Small intestine (tissue), 7 donors: ENCODE results near the gene TRH. TPM values are rescaled to one million over a fixed set of nuclear protein-coding genes. Genes with fewer than 3 reads are reported as not detected.

Source experiments
- DNase-seq, 2 donors: peaks; one replicate each; pipeline versions ENCODE4 v3.0.0 to v3.0.0-alpha.2; 2013
- FAIRE-seq: peaks from 2 replicates; lab custom pipeline; 2012; peaks lifted over from hg19 to GRCh38; lab: Jason Lieb, UNC
- H3K27ac ChIP-seq, 3 donors: one replicate each; pipeline ENCODE4 v1.5.1; 2013; ENCODE audit warnings: low read length in 2 of 3, mild to moderate bottlenecking in 2 of 3, control low read depth in 1 of 3, inconsistent platforms in 1 of 3, low read depth in 1 of 3, moderate library complexity in 1 of 3
- H3K27me3 ChIP-seq, 3 donors: one replicate each; pipeline ENCODE4 v1.6.1; 2013; ENCODE audit warnings: low read length in 3 of 3, inconsistent platforms in 1 of 3; ENCODE audit not compliant: control insufficient read depth in 3 of 3, insufficient read depth in 3 of 3
- H3K36me3 ChIP-seq, 3 donors: one replicate each; pipeline ENCODE4 v1.6.1; 2013; ENCODE audit warnings: low read length in 3 of 3, inconsistent platforms in 1 of 3, low read depth in 1 of 3, mild to moderate bottlenecking in 1 of 3, moderate library complexity in 1 of 3; ENCODE audit not compliant: control insufficient read depth in 3 of 3, insufficient read depth in 2 of 3
- H3K4me1 ChIP-seq, 3 donors: one replicate each; pipeline ENCODE4 v1.6.1; 2013; ENCODE audit warnings: low read length in 2 of 3, inconsistent platforms in 1 of 3, low read depth in 1 of 3, mild to moderate bottlenecking in 1 of 3, moderate library complexity in 1 of 3; ENCODE audit not compliant: control insufficient read depth in 3 of 3, insufficient read depth in 2 of 3
- H3K4me3 ChIP-seq, 3 donors: one replicate each; pipeline ENCODE4 v1.5.1; 2013; ENCODE audit warnings: low read length in 3 of 3, control low read depth in 1 of 3, inconsistent platforms in 1 of 3, low read depth in 1 of 3, mild to moderate bottlenecking in 1 of 3, moderate library complexity in 1 of 3
- H3K9me3 ChIP-seq, 2 donors: one replicate each; pipeline ENCODE4 v1.6.1; 2013; ENCODE audit warnings: low read depth in 1 of 2, low read length in 1 of 2; ENCODE audit not compliant: control insufficient read depth in 2 of 2, insufficient read depth in 1 of 2
- WGBS, 3 donors: extraction: QIAGEN DNeasy Blood & Tissue Kit; methylation state at CpG; one replicate each; pipeline ENCODE4 v1.1.7; 2013; 5-methylcytosine and 5-hydroxymethylcytosine counted together
- polyA plus RNA-seq, 4 donors: library from polyadenylated mRNA; stranded (reverse) in 3 of 4; unstranded in 1 of 4; fragments of 200-250 nt in 3 of 4; fragments of 120-200 nt in 1 of 4; gene quantifications; one replicate each; pipeline versions ENCODE4 v1.2.1 to v1.2.3, GENCODE V29; 2013
- donor health status: healthy with polysubstance abuse.
- donor health status: control.
- donor health status: control.
- donor health status: Bipolar disorder and iron deficiency.
- donor health status: healthy.

The TRH gene
- polyA plus RNA-seq, 4 donors: 0.04 to 0.10 TPM; not detected in 2

- WGBS, 3 donors: 53 to 67% (median 61%) methylated on average over 2 of the region's 2 CpGs
- no peak overlapping the region for H3K4me3 ChIP-seq
- DNase-seq: no peak
- no peaks in the 10 kb centered on the region for H3K9me3 ChIP-seq
- no peaks in the 10 kb centered on the region for H3K4me1 ChIP-seq
- H3K27me3 ChIP-seq: peaks cover 0 to 4% (median 4%) of the 10 kb centered on the region in 3 donors
- H3K36me3 ChIP-seq: no peaks in the 10 kb centered on the region
- FAIRE-seq: no peak
- no peak overlapping the region for H3K27ac ChIP-seq
These were observed 20.0 kb upstream of the TRH start for GRCh38 chr3:129954514-129954913.

- no peak for FAIRE-seq
- no peaks in the 10 kb centered on the region for H3K4me1 ChIP-seq
These were observed 17.6 kb upstream of the TRH start for GRCh38 chr3:129956936-129957335.

GRCh38 chr3:129958755-129959154 lies 15.8 kb upstream of the TRH start:
- H3K27ac ChIP-seq: no peak overlapping the region
- no peaks in the 10 kb centered on the region for H3K36me3 ChIP-seq
- no peak for DNase-seq
- 46 to 49% (median 48%) methylated on average over 6 of the region's 6 CpGs for WGBS, 3 donors
- no peak overlapping the region for H3K4me3 ChIP-seq
- FAIRE-seq: no peak
- no peaks in the 10 kb centered on the region for H3K9me3 ChIP-seq
- no peaks in the 10 kb centered on the region for H3K4me1 ChIP-seq
- H3K27me3 ChIP-seq: peaks cover 0 to 5% (median 4%) of the 10 kb centered on the region in 3 donors

More at GRCh38 chr3:129956936-129957335, 17.6 kb upstream of the TRH start:
- Histone ChIP-seq H3K27me3 (peaks cover 0 to 7% (median 4%) of the 10 kb centered on the region in 3 donors), H3K36me3 (no peaks in the 10 kb centered on the region), H3K27ac (no peak overlapping the region), H3K9me3 (no peaks in the 10 kb centered on the region), H3K4me3 (no peak overlapping the region)
- no peak for DNase-seq

- FAIRE-seq (no peak), DNase-seq (no peak)
- Histone ChIP-seq H3K4me1 (no peaks in the 10 kb centered on the region), H3K4me3 (no peak overlapping the region), H3K27ac (no peak overlapping the region), H3K27me3 (peaks cover 0 to 4% (median under 1%) of the 10 kb centered on the region in 3 donors), H3K36me3 (no peaks in the 10 kb centered on the region), H3K9me3 (no peaks in the 10 kb centered on the region)
- 51 to 58% (median 56%) methylated on average over 5 of the region's 5 CpGs for WGBS, 3 donors
These were observed 13.4 kb upstream of the TRH start for GRCh38 chr3:129961141-129961541.

- FAIRE-seq: no peak
- Histone ChIP-seq H3K27me3 (peaks cover 0 to 4% (median 0%) of the 10 kb centered on the region in 3 donors), H3K27ac (no peak overlapping the region), H3K36me3 (no peaks in the 10 kb centered on the region), H3K4me3 (no peak overlapping the region), H3K9me3 (no peaks in the 10 kb centered on the region), H3K4me1 (no peaks in the 10 kb centered on the region)
- DNase-seq: no peak
- 75 to 80% (median 78%) methylated on average over 3 of the region's 3 CpGs for WGBS, 3 donors
These were observed 11.9 kb upstream of the TRH start for GRCh38 chr3:129962600-129962999.

DNA sequence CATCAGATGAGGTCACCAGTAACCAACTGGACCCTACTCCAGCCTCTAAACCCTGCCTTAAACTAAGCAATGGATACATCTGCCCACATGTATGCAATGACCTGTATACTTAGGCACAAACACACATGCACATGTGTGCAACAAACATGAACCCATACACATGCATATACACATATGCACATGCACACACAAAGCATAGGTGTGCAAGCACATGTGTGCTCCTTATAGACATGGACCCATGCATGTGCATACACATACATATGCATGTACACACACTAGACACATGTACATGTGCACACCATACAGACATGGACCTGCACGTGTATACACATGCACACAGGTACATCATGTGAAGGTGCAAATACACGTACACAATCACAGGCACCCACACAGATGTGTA lies 8.6 kb upstream of the TRH start:
- FAIRE-seq (no peak), DNase-seq (no peak)
- Histone ChIP-seq H3K27me3 (peaks cover 0 to 4% (median 0%) of the 10 kb centered on the region in 3 donors), H3K36me3 (no peaks in the 10 kb centered on the region), H3K9me3 (no peaks in the 10 kb centered on the region), H3K4me1 (no peaks in the 10 kb centered on the region), H3K4me3 (no peak overlapping the region), H3K27ac (no peak overlapping the region)
- 87 to 93% (median 87%) methylated on average over 2 of the region's 2 CpGs for WGBS, 3 donors

DNA sequence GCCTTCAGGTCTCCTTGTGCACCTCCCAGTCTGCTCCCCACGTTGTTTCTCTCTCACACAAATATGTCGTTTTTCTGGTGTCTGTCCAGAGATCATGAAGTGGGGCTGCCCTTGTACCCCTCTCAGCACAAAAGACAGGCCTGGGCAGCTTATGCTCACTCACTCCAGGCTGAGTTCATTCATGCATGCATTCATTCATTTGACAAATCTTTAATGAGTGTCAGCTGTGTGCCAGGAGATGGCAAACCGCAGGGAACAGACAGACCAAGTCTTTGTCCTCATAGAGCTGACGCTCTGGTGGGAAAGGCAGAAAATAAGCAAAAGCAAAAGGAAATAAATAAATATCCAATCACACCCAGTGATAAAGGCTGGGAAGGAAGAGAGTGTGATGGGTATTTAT lies 7.6 kb upstream of the TRH start:
- Histone ChIP-seq H3K36me3 (no peaks in the 10 kb centered on the region), H3K4me3 (no peak overlapping the region), H3K4me1 (no peaks in the 10 kb centered on the region), H3K27ac (no peak overlapping the region), H3K9me3 (no peaks in the 10 kb centered on the region), H3K27me3 (peaks cover 0 to 6% (median 0%) of the 10 kb centered on the region in 3 donors)
- FAIRE-seq (no peak), DNase-seq (no peak)
- 63 to 70% (median 70%) methylated on average over 4 of the region's 4 CpGs for WGBS, 3 donors

- peaks cover 0 to 15% (median 2%) of the 10 kb centered on the region in 3 donors for H3K27me3 ChIP-seq
- H3K27ac ChIP-seq: no peak overlapping the region
- no peak overlapping the region for H3K4me3 ChIP-seq
- DNase-seq (no peak), FAIRE-seq (no peak)
- H3K4me1 ChIP-seq: no peaks in the 10 kb centered on the region
- H3K36me3 ChIP-seq: no peaks in the 10 kb centered on the region
- 70 to 75% (median 71%) methylated on average over 5 of the region's 5 CpGs for WGBS, 3 donors
- H3K9me3 ChIP-seq: no peaks in the 10 kb centered on the region
These were observed 6.8 kb upstream of the TRH start for GRCh38 chr3:129967761-129968160.
